WTC11 (cell line): ENCODE data around the gene ADPRS. TPM values are rescaled to one million over a fixed set of nuclear protein-coding genes. Genes with fewer than 3 reads are reported as not detected.

Experiments used
- ATAC-seq: fragments of 200-7000 bp; cut with Tn5 transposase; 2 replicates; pipeline ENCODE4 v1.10.0; 2021; ENCODE audit warnings: mild to moderate bottlenecking, moderate library complexity
- CTCF ChIA-PET: fragments of 300-600 bp; sonication (Branson Sonifier 250); formaldehyde crosslinking; loops from one replicate; lab custom pipeline; 2021; ENCODE audit warnings: antibody characterized with exemption; lab: Charles Lee
- POLR2A ChIA-PET: fragments of 350-600 bp; sonication (Branson Sonifier 250); formaldehyde crosslinking; loops from one replicate; lab custom pipeline; 2021; ENCODE audit warnings: antibody characterized with exemption; lab: Charles Lee
- DNase-seq: peaks from one replicate; pipeline ENCODE4 v3.0.0; 2021; ENCODE audit warnings: low spot score
- H3K27ac Mint-ChIP-seq: 2 replicates; pipeline ENCODE4 v1.8.0; 2021; ENCODE audit warnings: mixed read lengths
- H3K27me3 Mint-ChIP-seq: 2 replicates; pipeline ENCODE4 v1.8.0; 2021; ENCODE audit warnings: low read depth, mild to moderate bottlenecking, moderate library complexity, mixed read lengths
- H3K36me3 Mint-ChIP-seq: 2 replicates; pipeline ENCODE4 v1.8.0; 2021; ENCODE audit warnings: mixed read lengths
- H3K4me1 Mint-ChIP-seq: 2 replicates; pipeline ENCODE4 v1.8.0; 2022; ENCODE audit warnings: mixed read lengths
- H3K4me3 Mint-ChIP-seq: 2 replicates; pipeline ENCODE4 v1.8.0; 2021; ENCODE audit warnings: mild to moderate bottlenecking, moderate library complexity, mixed read lengths
- H3K9me3 Mint-ChIP-seq: 2 replicates; pipeline ENCODE4 v1.8.0; 2021; ENCODE audit warnings: mixed read lengths
- CREM ChIP-seq: sonication (generic); formaldehyde crosslinking; IDR thresholded peaks from 2 replicates; pipeline ENCODE4 v1.8.1; 2022; ENCODE audit warnings: mild to moderate bottlenecking, missing genetic modification reagents, moderate library complexity
- ESRRA ChIP-seq: sonication (generic); formaldehyde crosslinking; IDR thresholded peaks from 2 replicates; pipeline ENCODE4 v1.8.1; 2022; ENCODE audit warnings: mild to moderate bottlenecking, missing genetic modification reagents, borderline replicate concordance
- FOXK1 ChIP-seq: sonication (generic); formaldehyde crosslinking; IDR thresholded peaks from 2 replicates; pipeline ENCODE4 v1.8.0; 2022; ENCODE audit warnings: mild to moderate bottlenecking, moderate library complexity, missing genetic modification reagents
- GTF2I ChIP-seq: fragments of 250-450 bp; sonication (Bioruptor Pico); conservative IDR thresholded peaks from 2 replicates; pipeline ENCODE4 v1.4.0; 2021; ENCODE audit warnings: mild to moderate bottlenecking
- HMGA2 ChIP-seq: fragments of 250-450 bp; sonication (Bioruptor Pico); IDR thresholded peaks from 2 replicates; pipeline ENCODE4 v1.4.0; 2021; ENCODE audit warnings: mild to moderate bottlenecking, moderate library complexity
- MXD4 ChIP-seq: fragments of 250-450 bp; sonication (Bioruptor Pico); IDR thresholded peaks from 2 replicates; pipeline ENCODE4 v1.8.0; 2021; ENCODE audit warnings: mild to moderate bottlenecking, moderate library complexity, borderline replicate concordance
- NFATC4 ChIP-seq: fragments of 250-450 bp; sonication (Bioruptor Pico); IDR thresholded peaks from 2 replicates; pipeline ENCODE4 v1.9.0; 2021; ENCODE audit warnings: mild to moderate bottlenecking
- NR1H2 ChIP-seq: sonication (generic); formaldehyde crosslinking; IDR thresholded peaks from 2 replicates; pipeline ENCODE4 v1.9.0; 2021; ENCODE audit warnings: mild to moderate bottlenecking, moderate library complexity, missing genetic modification reagents
- NR2C2 ChIP-seq: sonication (generic); formaldehyde crosslinking; IDR thresholded peaks from 2 replicates; pipeline ENCODE4 v1.8.0; 2022; ENCODE audit warnings: mild to moderate bottlenecking, missing genetic modification reagents
- RELA ChIP-seq: sonication (generic); formaldehyde crosslinking; IDR thresholded peaks from 2 replicates; pipeline ENCODE4 v1.8.1; 2022; ENCODE audit warnings: missing genetic modification reagents, mild to moderate bottlenecking, borderline replicate concordance
- SOX15 ChIP-seq: fragments of 250-450 bp; sonication (Bioruptor Pico); IDR thresholded peaks from 2 replicates; pipeline ENCODE4 v1.9.0; 2021; ENCODE audit warnings: mild to moderate bottlenecking
- SP1 ChIP-seq: sonication (generic); formaldehyde crosslinking; conservative IDR thresholded peaks from 2 replicates; pipeline ENCODE4 v1.8.1; 2022; ENCODE audit warnings: missing genetic modification reagents
- TCF7 ChIP-seq: sonication (generic); formaldehyde crosslinking; IDR thresholded peaks from 2 replicates; pipeline ENCODE4 v1.8.0; 2022; ENCODE audit warnings: mild to moderate bottlenecking, low read depth, missing genetic modification reagents, moderate library complexity
- TP53 ChIP-seq: sonication (generic); formaldehyde crosslinking; IDR thresholded peaks from 2 replicates; pipeline ENCODE4 v1.8.1; 2023; ENCODE audit warnings: mild to moderate bottlenecking, missing genetic modification reagents
- ZNF121 ChIP-seq: sonication (generic); formaldehyde crosslinking; IDR thresholded peaks from 2 replicates; pipeline ENCODE4 v1.8.0; 2023; ENCODE audit warnings: missing genetic modification reagents
- ZNF232 ChIP-seq: sonication (generic); formaldehyde crosslinking; IDR thresholded peaks from 2 replicates; pipeline ENCODE4 v1.8.0; 2022; ENCODE audit warnings: mild to moderate bottlenecking, missing genetic modification reagents
- total RNA-seq: library from RNA; stranded (reverse); gene quantifications from 3 replicates; pipeline ENCODE4 v1.2.3, GENCODE V29; 2021
- TF ChIP-seq, protein P1 (sequence below): sonication (generic); formaldehyde crosslinking; IDR thresholded peaks from 2 replicates; pipeline ENCODE4 v1.8.1; 2023; ENCODE audit warnings: mild to moderate bottlenecking, missing genetic modification reagents, moderate library complexity
- TF ChIP-seq, protein P2 (sequence below): sonication (generic); formaldehyde crosslinking; IDR thresholded peaks from 2 replicates; pipeline ENCODE4 v1.8.0; 2022; ENCODE audit warnings: mild to moderate bottlenecking, missing genetic modification reagents
- TF ChIP-seq, protein P3 (sequence below): sonication (generic); formaldehyde crosslinking; IDR thresholded peaks from 2 replicates; pipeline ENCODE4 v1.8.1; 2023; ENCODE audit warnings: mild to moderate bottlenecking, missing genetic modification reagents
- TF ChIP-seq, protein P4 (sequence below): sonication (generic); formaldehyde crosslinking; IDR thresholded peaks from 2 replicates; pipeline ENCODE4 v1.8.1; 2022; ENCODE audit warnings: mild to moderate bottlenecking, moderate library complexity, missing genetic modification reagents

The ADPRS gene
- total RNA-seq, 1 experiment from 2014 or later, result 32.7 TPM

DNA sequence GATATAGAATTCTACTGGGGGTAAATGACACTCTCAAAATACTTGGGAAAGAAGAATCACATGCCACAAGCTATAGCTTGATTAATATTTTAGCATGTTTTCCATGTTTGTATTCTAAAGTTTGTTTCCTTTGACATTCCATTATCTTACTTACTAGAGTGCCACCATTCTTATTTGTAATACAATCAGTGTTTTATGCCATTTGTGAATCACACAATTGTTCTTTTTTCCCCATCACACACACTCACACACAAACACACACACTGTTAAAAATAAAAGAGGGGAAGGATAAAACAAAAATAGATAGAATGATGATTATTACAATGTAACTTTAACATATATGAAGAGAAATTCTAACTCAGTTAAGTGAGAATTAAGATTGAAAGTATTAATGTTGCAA is 20.8 kb upstream of the ADPRS start:
- H3K4me3 Mint-ChIP-seq, result no peak overlapping the region
- no peak for ATAC-seq
- POLR2A ChIA-PET, result no interaction called here

DNA sequence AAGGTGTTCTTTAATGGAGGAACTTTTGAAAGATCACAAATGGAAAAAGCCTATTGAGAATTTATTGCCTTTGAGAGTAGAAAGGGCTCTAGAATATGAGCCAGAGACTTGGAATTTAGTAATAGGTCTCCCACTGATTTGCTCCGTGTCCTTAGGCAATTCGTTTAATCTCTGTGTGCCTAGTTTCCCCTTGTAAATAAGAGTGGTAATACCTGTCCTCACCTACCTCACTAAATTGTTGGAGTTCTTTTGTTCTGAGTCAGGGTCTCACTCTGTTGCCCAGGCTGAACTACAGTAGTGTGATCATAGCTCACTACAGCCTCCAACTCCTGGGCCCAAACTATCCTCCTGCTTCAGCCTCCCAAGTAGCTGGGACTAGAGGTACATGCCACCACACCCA is 19.8 kb upstream of the ADPRS start:
- Mint-ChIP-seq H3K27ac (no peak overlapping the region), H3K36me3 (no peaks in the 10 kb centered on the region), H3K9me3 (no peaks in the 10 kb centered on the region), H3K27me3 (no peaks in the 10 kb centered on the region), H3K4me3 (no peak overlapping the region), H3K4me1 (peaks cover 11% of the 10 kb centered on the region)
- ChIA-PET POLR2A (no interaction called here), CTCF (no interaction called here)
- no peak for DNase-seq
- TF ChIP-seq ZNF121 (CRISPR knock-in tag) (0 out of 2 replicates have a peak, but pooled peaks have one; percentile 37), NFATC4 (no peak), NR1H2 (no peak), GTF2I (0 out of 2 replicates have a peak, but pooled peaks have one; percentile 11), TCF7 (no peak), CREM (CRISPR knock-in tag) (no peak)
- TF ChIP-seq, protein P1, sequence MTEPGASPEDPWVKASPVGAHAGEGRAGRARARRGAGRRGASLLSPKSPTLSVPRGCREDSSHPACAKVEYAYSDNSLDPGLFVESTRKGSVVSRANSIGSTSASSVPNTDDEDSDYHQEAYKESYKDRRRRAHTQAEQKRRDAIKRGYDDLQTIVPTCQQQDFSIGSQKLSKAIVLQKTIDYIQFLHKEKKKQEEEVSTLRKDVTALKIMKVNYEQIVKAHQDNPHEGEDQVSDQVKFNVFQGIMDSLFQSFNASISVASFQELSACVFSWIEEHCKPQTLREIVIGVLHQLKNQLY, result no peak
- TF ChIP-seq, protein P2, sequence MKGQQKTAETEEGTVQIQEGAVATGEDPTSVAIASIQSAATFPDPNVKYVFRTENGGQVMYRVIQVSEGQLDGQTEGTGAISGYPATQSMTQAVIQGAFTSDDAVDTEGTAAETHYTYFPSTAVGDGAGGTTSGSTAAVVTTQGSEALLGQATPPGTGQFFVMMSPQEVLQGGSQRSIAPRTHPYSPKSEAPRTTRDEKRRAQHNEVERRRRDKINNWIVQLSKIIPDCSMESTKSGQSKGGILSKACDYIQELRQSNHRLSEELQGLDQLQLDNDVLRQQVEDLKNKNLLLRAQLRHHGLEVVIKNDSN (CRISPR knock-in tag), result no peak
- TF ChIP-seq, protein P3, sequence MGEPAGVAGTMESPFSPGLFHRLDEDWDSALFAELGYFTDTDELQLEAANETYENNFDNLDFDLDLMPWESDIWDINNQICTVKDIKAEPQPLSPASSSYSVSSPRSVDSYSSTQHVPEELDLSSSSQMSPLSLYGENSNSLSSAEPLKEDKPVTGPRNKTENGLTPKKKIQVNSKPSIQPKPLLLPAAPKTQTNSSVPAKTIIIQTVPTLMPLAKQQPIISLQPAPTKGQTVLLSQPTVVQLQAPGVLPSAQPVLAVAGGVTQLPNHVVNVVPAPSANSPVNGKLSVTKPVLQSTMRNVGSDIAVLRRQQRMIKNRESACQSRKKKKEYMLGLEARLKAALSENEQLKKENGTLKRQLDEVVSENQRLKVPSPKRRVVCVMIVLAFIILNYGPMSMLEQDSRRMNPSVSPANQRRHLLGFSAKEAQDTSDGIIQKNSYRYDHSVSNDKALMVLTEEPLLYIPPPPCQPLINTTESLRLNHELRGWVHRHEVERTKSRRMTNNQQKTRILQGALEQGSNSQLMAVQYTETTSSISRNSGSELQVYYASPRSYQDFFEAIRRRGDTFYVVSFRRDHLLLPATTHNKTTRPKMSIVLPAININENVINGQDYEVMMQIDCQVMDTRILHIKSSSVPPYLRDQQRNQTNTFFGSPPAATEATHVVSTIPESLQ (CRISPR knock-in tag), result no peak
- ATAC-seq, result no peak

More for the DNA sequence above, 20.8 kb upstream of the ADPRS start:
- no peak for DNase-seq
- Mint-ChIP-seq H3K36me3 (no peaks in the 10 kb centered on the region), H3K9me3 (no peaks in the 10 kb centered on the region), H3K27ac (no peak overlapping the region), H3K4me1 (peaks cover 11% of the 10 kb centered on the region), H3K27me3 (no peaks in the 10 kb centered on the region)
- CTCF ChIA-PET, result no interaction called here
- TF ChIP-seq, protein P3 (CRISPR knock-in tag), result no peak
- no peak for TF ChIP-seq NR2C2 (CRISPR knock-in tag)
- no peak for TF ChIP-seq ESRRA
- TF ChIP-seq TP53 (CRISPR knock-in tag), result no peak
- no peak for TF ChIP-seq RELA (CRISPR knock-in tag)
- TF ChIP-seq SOX15 (CRISPR knock-in tag), result no peak
- TF ChIP-seq FOXK1, result no peak
- no peak for TF ChIP-seq SP1 (CRISPR knock-in tag)
- TF ChIP-seq ZNF232 (CRISPR knock-in tag), result no peak
- TF ChIP-seq, protein P4, sequence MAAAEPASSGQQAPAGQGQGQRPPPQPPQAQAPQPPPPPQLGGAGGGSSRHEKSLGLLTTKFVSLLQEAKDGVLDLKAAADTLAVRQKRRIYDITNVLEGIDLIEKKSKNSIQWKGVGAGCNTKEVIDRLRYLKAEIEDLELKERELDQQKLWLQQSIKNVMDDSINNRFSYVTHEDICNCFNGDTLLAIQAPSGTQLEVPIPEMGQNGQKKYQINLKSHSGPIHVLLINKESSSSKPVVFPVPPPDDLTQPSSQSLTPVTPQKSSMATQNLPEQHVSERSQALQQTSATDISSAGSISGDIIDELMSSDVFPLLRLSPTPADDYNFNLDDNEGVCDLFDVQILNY, result no peak
- no peak for TF ChIP-seq HMGA2 (CRISPR knock-in tag)
- no peak for TF ChIP-seq MXD4 (CRISPR knock-in tag)
- TF ChIP-seq, all 79 proteins: peak for 0
